Measurements from ENCODE around the gene ATP9B. TPM values are rescaled to one million over a fixed set of nuclear protein-coding genes. Genes with fewer than 3 reads are reported as not detected.

The ATP9B gene
- total RNA-seq, 6 experiments from 2014 or later: 13.6 to 25.7 (median 14.5) TPM

DNA sequence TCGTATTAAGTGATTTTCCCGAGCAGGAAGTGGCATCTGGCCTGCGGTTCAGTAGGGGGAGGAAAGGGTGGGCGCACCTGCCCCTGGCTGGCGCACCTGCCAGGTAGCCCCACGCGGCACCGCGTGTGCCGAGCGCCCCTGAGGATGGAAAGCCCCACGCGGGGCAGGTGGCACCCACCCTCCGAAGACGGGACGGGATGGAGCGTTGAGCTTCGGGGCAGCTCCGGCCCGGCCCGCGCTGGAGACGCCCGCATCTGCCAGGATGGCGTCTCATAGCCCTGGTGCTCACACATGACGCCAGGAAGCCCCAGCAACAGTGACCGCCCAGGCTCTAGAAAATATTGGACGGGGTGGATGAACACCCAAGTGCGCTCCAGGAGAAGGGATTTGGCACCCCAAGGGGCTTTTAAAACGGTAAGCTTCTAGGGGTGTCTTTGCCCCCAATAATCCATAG is 324.0 kb downstream of the ATP9B start:
- Histone ChIP-seq H3K27ac (peak overlapping the region in 1 of 3 donors; percentile 21), H3K36me3 (no peaks in the 10 kb centered on the region), H3K27me3 (peaks cover 8 to 11% of the 10 kb centered on the region in 2 donors), H3K4me3 (peak overlapping the region in 2 of 3 donors; percentile 39 to 46), H3K9me3 (no peaks in the 10 kb centered on the region), H3K4me1 (peaks cover 0 to 32% (median 11%) of the 10 kb centered on the region in 4 donors)
- peak in 1 of 4 donors; percentile 8 for ATAC-seq
- WGBS (ENCODE audit: insufficient coverage, low coverage, low lambda C conversion rate, missing lambda C conversion rate): 0% methylated on average over 1 of the region's 30 CpGs
- DNase-seq: peak in 1 of 3 donors; percentile 50
- intact Hi-C loops (cut with DNase I): no loop called here
- TF ChIP-seq, protein P1, sequence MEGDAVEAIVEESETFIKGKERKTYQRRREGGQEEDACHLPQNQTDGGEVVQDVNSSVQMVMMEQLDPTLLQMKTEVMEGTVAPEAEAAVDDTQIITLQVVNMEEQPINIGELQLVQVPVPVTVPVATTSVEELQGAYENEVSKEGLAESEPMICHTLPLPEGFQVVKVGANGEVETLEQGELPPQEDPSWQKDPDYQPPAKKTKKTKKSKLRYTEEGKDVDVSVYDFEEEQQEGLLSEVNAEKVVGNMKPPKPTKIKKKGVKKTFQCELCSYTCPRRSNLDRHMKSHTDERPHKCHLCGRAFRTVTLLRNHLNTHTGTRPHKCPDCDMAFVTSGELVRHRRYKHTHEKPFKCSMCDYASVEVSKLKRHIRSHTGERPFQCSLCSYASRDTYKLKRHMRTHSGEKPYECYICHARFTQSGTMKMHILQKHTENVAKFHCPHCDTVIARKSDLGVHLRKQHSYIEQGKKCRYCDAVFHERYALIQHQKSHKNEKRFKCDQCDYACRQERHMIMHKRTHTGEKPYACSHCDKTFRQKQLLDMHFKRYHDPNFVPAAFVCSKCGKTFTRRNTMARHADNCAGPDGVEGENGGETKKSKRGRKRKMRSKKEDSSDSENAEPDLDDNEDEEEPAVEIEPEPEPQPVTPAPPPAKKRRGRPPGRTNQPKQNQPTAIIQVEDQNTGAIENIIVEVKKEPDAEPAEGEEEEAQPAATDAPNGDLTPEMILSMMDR (IDR thresholded peaks at IDR 0.05): no peak

DNA sequence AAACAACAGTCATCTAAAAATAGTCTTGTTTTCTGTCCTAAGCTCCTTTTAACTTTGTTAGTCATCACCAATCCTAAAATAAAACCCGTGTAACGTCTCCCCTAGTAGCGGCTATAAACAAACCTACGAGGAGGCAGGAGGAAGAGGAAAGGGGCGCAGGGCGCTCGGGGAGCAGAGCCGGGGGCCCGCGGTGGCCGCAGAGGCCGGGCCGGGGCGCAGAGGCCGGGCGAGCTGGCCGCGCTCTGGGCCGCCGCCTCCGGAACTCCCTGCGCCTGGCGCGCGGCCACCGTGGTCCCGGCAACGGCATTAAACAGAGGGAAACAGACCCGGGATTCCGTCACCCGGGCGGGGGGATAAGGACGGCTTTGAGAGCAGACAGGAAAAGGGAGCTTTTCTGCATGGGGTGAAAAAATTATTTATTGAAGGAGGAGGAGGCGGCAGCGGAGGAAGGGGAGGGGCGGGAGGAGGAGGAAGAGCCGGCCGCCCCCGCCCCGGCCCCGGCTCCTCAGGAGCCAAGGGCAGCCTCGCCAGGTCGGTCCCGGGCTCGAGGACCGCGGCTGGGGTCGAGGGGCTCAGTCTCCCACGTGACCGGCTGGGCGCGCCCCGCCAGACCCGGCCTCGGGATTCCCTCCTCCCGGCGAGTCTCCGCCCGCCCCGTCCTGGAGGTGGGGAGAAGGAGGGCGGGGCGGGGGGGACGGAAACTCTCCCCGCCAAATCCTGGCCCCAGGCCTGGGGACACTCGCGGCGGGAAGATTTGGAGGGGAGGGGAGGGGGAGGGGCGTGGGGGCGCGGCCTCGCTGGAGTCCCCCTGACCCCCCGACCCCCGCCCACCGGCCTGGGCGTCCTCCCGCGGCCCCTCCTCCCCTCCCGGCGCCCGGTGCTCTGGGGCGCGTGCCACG is 324.7 kb downstream of the ATP9B start:
- no peaks in the 10 kb centered on the region for H3K36me3 ChIP-seq
- 1% methylated on average over 28 of the region's 83 CpGs for WGBS (ENCODE audit: insufficient coverage, low coverage, low lambda C conversion rate, missing lambda C conversion rate)
- peak; percentile 74 to 84 (median 75) for ATAC-seq
- H3K4me1 ChIP-seq: peaks cover 0 to 32% (median 11%) of the 10 kb centered on the region in 4 donors
- intact Hi-C loops (cut with DNase I): no loop called here
- H3K4me3 ChIP-seq: peak overlapping the region; percentile 39 to 46 (median 43)
- TF ChIP-seq, protein P1 (IDR thresholded peaks at IDR 0.05): no peak
- no peak for TF ChIP-seq POLR2A (IDR thresholded peaks at IDR 0.05)
- peak overlapping the region in 2 of 3 donors; percentile 21 to 58 for H3K27ac ChIP-seq
- no peaks in the 10 kb centered on the region for H3K9me3 ChIP-seq
- DNase-seq: peak; percentile 84 to 88 (median 85)
- H3K27me3 ChIP-seq: peaks cover 1 to 9% of the 10 kb centered on the region in 2 donors

DNA sequence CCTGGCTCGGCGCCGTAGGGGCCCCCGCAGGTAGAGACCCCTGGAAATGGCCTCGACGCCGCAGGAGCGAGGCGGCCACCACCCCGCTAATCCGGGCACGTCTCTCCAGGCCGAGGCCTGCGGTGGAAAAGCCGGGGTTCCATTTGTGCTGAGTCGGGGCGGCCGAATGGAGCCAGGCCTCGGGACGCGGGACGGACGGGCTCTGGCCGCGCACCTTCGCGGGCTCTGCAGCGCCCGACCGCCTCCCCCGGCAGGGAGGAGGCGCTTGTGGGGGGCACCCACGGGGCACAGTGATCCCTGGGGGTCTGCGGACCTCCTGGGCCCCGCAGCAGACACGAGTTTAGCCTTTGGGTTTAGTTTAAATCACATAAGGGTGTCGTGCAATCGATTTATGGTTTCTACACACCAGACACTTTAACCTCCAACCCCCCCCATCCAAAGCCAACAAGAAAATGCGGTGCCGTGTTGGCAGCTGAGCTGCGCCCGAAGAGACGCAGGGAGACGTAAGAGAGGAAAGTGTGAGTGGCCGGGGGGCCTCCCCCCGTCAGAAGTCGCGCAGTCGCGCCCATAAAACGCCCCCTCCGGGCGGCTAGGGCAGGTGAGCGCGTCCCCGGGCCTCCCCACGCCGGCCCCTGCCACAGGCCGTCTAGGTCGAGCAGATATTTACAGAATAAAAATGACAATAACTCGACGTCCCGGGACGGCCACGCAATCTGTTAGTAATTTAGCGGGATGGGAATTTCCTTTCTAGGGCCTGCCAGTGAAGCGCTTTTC is 325.5 kb downstream of the ATP9B start:
- Histone ChIP-seq H3K27me3 (peaks cover 0 to 9% of the 10 kb centered on the region in 2 donors), H3K27ac (peak overlapping the region in 2 of 3 donors; percentile 21 to 58), H3K4me3 (peak overlapping the region; percentile 39 to 46 (median 43)), H3K9me3 (no peaks in the 10 kb centered on the region), H3K4me1 (peaks cover 0 to 38% (median 14%) of the 10 kb centered on the region in 4 donors), H3K36me3 (no peaks in the 10 kb centered on the region)
- TF ChIP-seq POLR2A (IDR thresholded peaks at IDR 0.05): no peak
- TF ChIP-seq, protein P1 (IDR thresholded peaks at IDR 0.05): no peak
- DNase-seq (peak in 1 of 3 donors; percentile 56), ATAC-seq (peak; percentile 10 to 29 (median 22))
- WGBS (ENCODE audit: insufficient coverage, low coverage, low lambda C conversion rate, missing lambda C conversion rate): 0% methylated on average over 13 of the region's 67 CpGs
- intact Hi-C loops (cut with DNase I): no loop called here

DNA sequence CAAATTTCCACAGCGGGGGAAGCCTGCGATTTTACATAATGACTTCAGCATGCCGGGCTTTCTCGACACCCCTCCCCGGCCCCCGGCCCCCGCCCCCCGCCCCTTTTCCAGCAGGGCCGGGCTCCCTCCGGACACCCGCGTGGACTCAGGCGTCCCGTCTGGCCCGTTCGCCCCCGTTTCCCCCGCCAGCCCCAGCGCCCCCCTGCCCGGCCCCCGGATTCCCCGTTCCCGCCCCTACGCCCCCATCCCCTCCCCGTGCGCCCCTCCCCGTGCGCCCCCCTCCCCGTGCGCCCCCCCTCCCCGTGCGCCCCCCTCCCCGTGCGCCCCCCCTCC is 326.1 kb downstream of the ATP9B start:
- DNase-seq (no peak), ATAC-seq (no peak)
- no peaks in the 10 kb centered on the region for H3K9me3 ChIP-seq
- no peaks in the 10 kb centered on the region for H3K36me3 ChIP-seq
- H3K27me3 ChIP-seq: peaks cover 0 to 9% of the 10 kb centered on the region in 2 donors
- TF ChIP-seq, protein P1 (IDR thresholded peaks at IDR 0.05): no peak
- no peak for TF ChIP-seq POLR2A (IDR thresholded peaks at IDR 0.05)
- WGBS (ENCODE audit: insufficient coverage, low coverage, low lambda C conversion rate, missing lambda C conversion rate): 2% methylated on average over 22 of the region's 34 CpGs
- H3K4me3 ChIP-seq: no peak overlapping the region
- intact Hi-C loops (cut with DNase I): no loop called here
- no peak overlapping the region for H3K27ac ChIP-seq
- H3K4me1 ChIP-seq: peaks cover 0 to 40% (median 14%) of the 10 kb centered on the region in 4 donors

Data from right lobe of liver (tissue), 6 donors.